Measurements from ENCODE around the gene TMEM183A. TPM values are rescaled to one million over a fixed set of nuclear protein-coding genes. Genes with fewer than 3 reads are reported as not detected.

Gene TMEM183A
- total and polyA plus RNA-seq, 8 donors, result 33.3 to 177 (median 56.3) TPM

DNA sequence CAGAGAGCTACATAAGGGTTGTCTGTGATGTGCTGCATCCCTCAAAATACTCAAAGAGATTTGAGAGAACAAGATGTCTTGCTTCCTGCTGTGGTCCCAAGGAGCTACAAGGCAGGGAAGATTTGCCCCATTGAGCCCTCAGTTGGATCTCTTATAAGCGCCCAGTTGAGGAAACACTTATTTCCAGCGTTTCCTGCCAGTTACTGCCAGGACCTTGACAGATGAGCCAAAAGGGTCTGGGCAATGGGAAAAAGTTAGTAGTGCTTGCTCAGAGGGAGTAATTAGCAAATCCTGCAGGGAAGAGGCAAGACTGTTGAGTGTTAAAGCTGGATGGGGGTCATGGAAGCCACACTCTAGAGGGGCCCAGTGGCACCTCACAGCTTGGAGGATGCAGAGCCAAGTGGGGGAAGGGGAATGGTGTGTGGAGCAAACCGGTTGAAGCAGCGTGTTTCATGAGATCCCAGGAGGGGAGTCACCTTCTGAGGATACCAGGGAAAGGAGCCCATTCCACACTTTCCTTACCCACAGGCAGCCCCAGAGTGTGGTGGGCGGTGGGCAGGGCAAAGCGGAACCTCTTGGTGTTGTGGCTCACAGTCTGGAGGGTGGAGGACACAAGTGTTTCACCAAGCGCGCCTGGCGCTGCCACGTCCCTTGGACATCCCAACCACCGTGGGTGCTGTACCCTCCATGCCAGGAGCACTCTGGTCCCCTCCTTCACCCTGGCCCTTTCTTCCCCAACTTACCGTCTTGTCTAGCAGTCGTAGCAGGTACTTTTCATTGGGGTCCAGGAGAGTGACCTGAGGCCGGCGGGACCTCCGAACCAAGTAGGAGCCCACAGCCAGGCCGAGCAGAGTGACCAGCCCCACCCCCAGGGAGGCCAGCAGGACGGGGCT is 40.9 kb upstream of the TMEM183A start:
- Histone ChIP-seq H3K27ac (peak overlapping the region; percentile 91 to 98 (median 95)), H3K9me3 (no peaks in the 10 kb centered on the region), H3K27me3 (no peaks in the 10 kb centered on the region), H3K4me3 (peak overlapping the region; percentile 74 to 89 (median 79)), H3K4me1 (peaks cover 27 to 47% (median 41%) of the 10 kb centered on the region in 4 donors), H3K36me3 (peaks cover 11 to 41% (median 35%) of the 10 kb centered on the region in 4 donors)
- DNase-seq, result peak; percentile 40 to 44
- WGBS, 5 donors, result 16 to 49% (median 30%) methylated on average over 7 to 18 of the region's 18 CpGs
- intact Hi-C loops (cut with DNase I; ENCODE audit: low total_unique reads), result no loop called here
- TF ChIP-seq POLR2AphosphoS5 (IDR thresholded peaks at IDR 0.05) (no peak), POLR2A (IDR thresholded peaks at IDR 0.05) (no peak), EP300 (IDR thresholded peaks at IDR 0.05) (no peak)
- TF ChIP-seq, protein P1, sequence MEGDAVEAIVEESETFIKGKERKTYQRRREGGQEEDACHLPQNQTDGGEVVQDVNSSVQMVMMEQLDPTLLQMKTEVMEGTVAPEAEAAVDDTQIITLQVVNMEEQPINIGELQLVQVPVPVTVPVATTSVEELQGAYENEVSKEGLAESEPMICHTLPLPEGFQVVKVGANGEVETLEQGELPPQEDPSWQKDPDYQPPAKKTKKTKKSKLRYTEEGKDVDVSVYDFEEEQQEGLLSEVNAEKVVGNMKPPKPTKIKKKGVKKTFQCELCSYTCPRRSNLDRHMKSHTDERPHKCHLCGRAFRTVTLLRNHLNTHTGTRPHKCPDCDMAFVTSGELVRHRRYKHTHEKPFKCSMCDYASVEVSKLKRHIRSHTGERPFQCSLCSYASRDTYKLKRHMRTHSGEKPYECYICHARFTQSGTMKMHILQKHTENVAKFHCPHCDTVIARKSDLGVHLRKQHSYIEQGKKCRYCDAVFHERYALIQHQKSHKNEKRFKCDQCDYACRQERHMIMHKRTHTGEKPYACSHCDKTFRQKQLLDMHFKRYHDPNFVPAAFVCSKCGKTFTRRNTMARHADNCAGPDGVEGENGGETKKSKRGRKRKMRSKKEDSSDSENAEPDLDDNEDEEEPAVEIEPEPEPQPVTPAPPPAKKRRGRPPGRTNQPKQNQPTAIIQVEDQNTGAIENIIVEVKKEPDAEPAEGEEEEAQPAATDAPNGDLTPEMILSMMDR (IDR thresholded peaks at IDR 0.05), result no peak

DNA sequence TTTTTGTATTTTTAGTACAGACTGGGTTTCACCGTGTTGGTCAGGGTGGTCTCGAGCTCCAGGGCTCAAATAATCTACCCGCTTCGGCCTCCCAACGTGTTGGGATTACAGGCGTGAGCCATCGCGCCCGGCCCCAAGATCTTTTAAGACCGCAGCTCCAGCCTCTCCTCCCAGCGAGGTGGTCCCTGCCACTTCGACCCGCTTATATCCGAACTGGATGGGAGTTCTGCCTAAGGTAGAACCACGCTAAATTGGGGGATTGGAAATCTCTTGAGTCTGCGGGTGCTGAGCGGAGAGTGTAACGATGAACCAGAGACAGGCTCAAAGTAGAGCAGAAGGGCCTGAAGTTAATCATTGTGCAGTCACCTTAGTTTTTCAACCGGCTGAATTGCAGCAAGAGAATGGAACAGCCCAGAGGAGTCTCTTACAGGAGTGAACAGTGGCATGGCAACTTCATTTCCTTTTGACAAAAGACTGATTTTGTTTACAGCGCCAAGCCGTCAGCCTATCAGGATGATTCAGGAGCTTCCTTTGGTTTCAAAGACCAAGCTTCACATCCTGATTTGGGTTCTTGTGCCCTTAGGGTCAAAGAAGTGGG is 39.4 kb upstream of the TMEM183A start:
- H3K27me3 ChIP-seq, result no peaks in the 10 kb centered on the region
- intact Hi-C loops (cut with DNase I; ENCODE audit: low total_unique reads), result no loop called here
- H3K4me3 ChIP-seq, result peak overlapping the region; percentile 74 to 89 (median 79)
- H3K4me1 ChIP-seq, result peaks cover 27 to 47% (median 41%) of the 10 kb centered on the region in 4 donors
- DNase-seq, result peak in 1 of 2 donors; percentile 51
- H3K9me3 ChIP-seq, result no peaks in the 10 kb centered on the region
- 5 to 10% (median 7%) methylated on average over 21 of the region's 21 CpGs for WGBS, 5 donors
- TF ChIP-seq POLR2A (IDR thresholded peaks at IDR 0.05) (no peak), EP300 (IDR thresholded peaks at IDR 0.05) (no peak)
- peaks cover 2 to 26% (median 20%) of the 10 kb centered on the region in 4 donors for H3K36me3 ChIP-seq
- H3K27ac ChIP-seq, result peak overlapping the region; percentile 82 to 98 (median 93)

DNA sequence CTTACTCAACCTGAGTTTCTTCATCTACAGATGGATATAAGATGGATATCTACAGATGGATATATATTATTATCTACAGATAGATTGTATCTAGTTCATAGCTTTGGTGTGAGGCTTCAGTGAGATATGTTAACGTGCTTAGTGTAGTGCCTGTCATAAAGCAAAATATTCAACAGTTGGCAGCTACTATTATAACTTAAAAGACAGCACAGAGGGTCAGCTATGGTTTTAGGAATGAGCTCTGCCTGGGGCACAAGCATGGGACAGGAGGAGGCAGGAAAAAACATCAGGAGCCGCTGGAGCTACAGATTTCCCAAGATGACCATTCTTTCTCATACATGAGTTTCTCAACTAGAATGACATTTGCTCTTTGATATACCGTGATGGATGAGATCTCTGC is 38.8 kb upstream of the TMEM183A start:
- intact Hi-C loops (cut with DNase I; ENCODE audit: low total_unique reads), result no loop called here
- 65 to 73% (median 68%) methylated on average over 3 of the region's 3 CpGs for WGBS, 5 donors
- H3K4me3 ChIP-seq, result peak overlapping the region in 2 of 4 donors; percentile 78 to 89

DNA sequence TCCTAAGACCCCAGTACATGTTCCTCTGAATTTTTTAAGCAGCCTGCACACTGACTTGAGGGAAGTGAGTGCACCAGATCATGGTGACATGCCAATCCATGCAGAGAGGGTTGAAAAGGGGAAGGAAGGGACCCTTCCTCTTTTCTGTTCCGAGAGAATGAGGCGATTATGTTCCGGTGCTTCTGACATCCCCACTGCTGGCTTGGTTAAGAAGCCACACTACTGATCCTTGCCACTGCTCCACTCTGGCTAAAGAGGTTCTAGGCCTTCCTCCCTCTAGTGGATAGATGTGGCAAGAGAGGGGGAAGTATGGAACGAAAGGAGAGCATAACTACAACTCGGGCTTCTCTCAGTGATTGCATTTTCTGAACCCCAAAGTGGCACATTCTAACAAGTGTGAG is 38.3 kb upstream of the TMEM183A start:
- WGBS, 5 donors, result 4 to 31% (median 27%) methylated on average over 4 to 5 of the region's 5 CpGs
- Histone ChIP-seq H3K36me3 (peaks cover 0 to 15% (median 9%) of the 10 kb centered on the region in 4 donors), H3K27ac (peak overlapping the region in 3 of 5 donors; percentile 93 to 98 (median 95)), H3K27me3 (no peaks in the 10 kb centered on the region), H3K9me3 (no peaks in the 10 kb centered on the region), H3K4me3 (no peak overlapping the region), H3K4me1 (peaks cover 27 to 47% (median 41%) of the 10 kb centered on the region in 4 donors)
- TF ChIP-seq POLR2A (IDR thresholded peaks at IDR 0.05) (no peak), POLR2AphosphoS5 (IDR thresholded peaks at IDR 0.05) (peak in 2 of 3 donors; percentile 44 to 64), EP300 (IDR thresholded peaks at IDR 0.05) (no peak)
- TF ChIP-seq, protein P1 (IDR thresholded peaks at IDR 0.05), result peak in 5 of 7 experiments; percentile 41 to 73 (median 56)
- intact Hi-C loops (cut with DNase I; ENCODE audit: low total_unique reads), result no loop called here
- DNase-seq, result peak; percentile 50 to 86

More for the DNA sequence above, 38.8 kb upstream of the TMEM183A start:
- Histone ChIP-seq H3K9me3 (no peaks in the 10 kb centered on the region), H3K4me1 (peaks cover 27 to 47% (median 41%) of the 10 kb centered on the region in 4 donors), H3K27me3 (no peaks in the 10 kb centered on the region), H3K27ac (peak overlapping the region in 4 of 5 donors; percentile 91 to 98 (median 94)), H3K36me3 (peaks cover 0 to 20% (median 14%) of the 10 kb centered on the region in 4 donors)
- DNase-seq, result no peak
- TF ChIP-seq EP300 (IDR thresholded peaks at IDR 0.05), result no peak

DNA sequence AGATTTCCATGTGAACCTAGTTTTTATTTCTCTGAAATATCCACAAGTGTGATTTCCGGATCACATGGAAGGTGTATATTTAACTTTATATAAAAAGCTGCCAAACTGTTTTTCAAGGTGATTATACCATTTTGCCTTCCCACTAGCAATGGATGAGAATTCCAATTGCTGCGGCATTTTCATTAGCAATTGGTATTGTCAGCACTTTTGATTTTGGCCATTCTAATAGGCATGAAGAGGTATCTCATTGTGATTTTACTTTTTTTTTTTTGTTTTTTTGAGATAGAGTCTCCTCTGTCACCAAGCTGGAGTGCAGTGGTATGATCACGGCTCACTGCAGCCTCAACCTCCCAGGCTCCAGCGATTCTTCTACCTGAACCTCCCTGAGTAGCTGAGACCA is 35.1 kb upstream of the TMEM183A start:
- no peak overlapping the region for H3K27ac ChIP-seq
- WGBS, 5 donors, result 65 to 71% (median 69%) methylated on average over 4 of the region's 4 CpGs
- DNase-seq, result no peak
- intact Hi-C loops (cut with DNase I; ENCODE audit: low total_unique reads), result no loop called here
- H3K36me3 ChIP-seq, result no peaks in the 10 kb centered on the region
- TF ChIP-seq EP300 (IDR thresholded peaks at IDR 0.05) (no peak), POLR2A (IDR thresholded peaks at IDR 0.05) (no peak), POLR2AphosphoS5 (IDR thresholded peaks at IDR 0.05) (no peak)
- TF ChIP-seq, protein P1 (IDR thresholded peaks at IDR 0.05), result no peak
- peaks cover 7 to 20% (median 14%) of the 10 kb centered on the region in 4 donors for H3K4me1 ChIP-seq
- H3K4me3 ChIP-seq, result no peak overlapping the region
- H3K27me3 ChIP-seq, result peaks cover 0 to under 1% (median 0%) of the 10 kb centered on the region in 3 donors
- no peaks in the 10 kb centered on the region for H3K9me3 ChIP-seq
